A673 (cell line): ENCODE data around the gene H6PD. TPM values are rescaled to one million over a fixed set of nuclear protein-coding genes. Genes with fewer than 3 reads are reported as not detected.

Experiments used
- BruUV-seq: library from RNA; stranded (reverse); fragments of 400-500 nt; replicated peaks from 2 replicates; lab custom pipeline; 2021; lab: Mats Ljungman, UMichigan
- CTCF ChIA-PET: fragments of 300-600 bp; sonication (Branson Sonifier 250); formaldehyde crosslinking; loops from one replicate; lab custom pipeline; 2022; ENCODE audit warnings: antibody characterized with exemption; lab: Charles Lee
- POLR2A ChIA-PET: fragments of 300-600 bp; sonication (Branson Sonifier 250); formaldehyde crosslinking; loops from one replicate; lab custom pipeline; 2022; ENCODE audit warnings: antibody characterized with exemption; ENCODE audit not compliant: low non-redundant PET; lab: Charles Lee
- DNase-seq: peaks from one replicate; pipeline ENCODE4 v3.0.0-alpha.2; 2015; ENCODE audit warnings: low spot score
- H3K27ac ChIP-seq: fragments of 200-600 bp; sonication (generic); 2 replicates; pipeline ENCODE4 v1.5.1; 2016; ENCODE audit warnings: mixed run types, low read depth, mild to moderate bottlenecking, mixed read lengths, antibody characterized with exemption, low read length; ENCODE audit not compliant: poor library complexity, severe bottlenecking
- H3K27me3 ChIP-seq: fragments of 200-600 bp; sonication (generic); replicated peaks from 2 replicates; pipeline ENCODE4 v1.6.1; 2017; ENCODE audit warnings: mixed run types, low read depth, mild to moderate bottlenecking, mixed read lengths, antibody characterized with exemption, low read length; ENCODE audit not compliant: insufficient read depth, poor library complexity
- H3K36me3 ChIP-seq: fragments of 200-600 bp; sonication (generic); 2 replicates; pipeline ENCODE4 v1.6.1; 2016; ENCODE audit warnings: mixed run types, mild to moderate bottlenecking, mixed read lengths, antibody characterized with exemption, low read length; ENCODE audit not compliant: insufficient read depth, poor library complexity, severe bottlenecking
- H3K4me1 ChIP-seq: fragments of 200-600 bp; sonication (generic); 2 replicates; pipeline ENCODE4 v1.6.1; 2017; ENCODE audit warnings: mixed run types, mild to moderate bottlenecking, mixed read lengths, antibody characterized with exemption, low read length; ENCODE audit not compliant: insufficient read depth, poor library complexity, severe bottlenecking
- H3K4me3 ChIP-seq: fragments of 200-600 bp; sonication (generic); 2 replicates; pipeline ENCODE4 v1.5.1; 2016; ENCODE audit warnings: low read depth, mixed run types, mild to moderate bottlenecking, mixed read lengths, low read length; ENCODE audit not compliant: poor library complexity, severe bottlenecking
- H3K9me3 ChIP-seq: fragments of 200-600 bp; sonication (generic); 2 replicates; pipeline ENCODE4 v1.6.1; 2016; ENCODE audit warnings: mixed run types, low read depth, mild to moderate bottlenecking, mixed read lengths, antibody characterized with exemption, low read length; ENCODE audit not compliant: poor library complexity, severe bottlenecking
- EZH2 ChIP-seq: fragments of 200-600 bp; sonication (generic); IDR thresholded peaks from 2 replicates; pipeline ENCODE4 v1.6.1; 2017; ENCODE audit warnings: borderline replicate concordance, low read depth, mild to moderate bottlenecking, mixed read lengths, antibody characterized with exemption, low read length; ENCODE audit not compliant: poor library complexity, severe bottlenecking
- intact Hi-C: fragments of 100-400 bp; cut with micrococcal nuclease; formaldehyde crosslinking; loops from one replicate; pipeline ENCODE4 v1.10.0; 2022; ENCODE audit not compliant: unreplicated experiment
- total RNA-seq: library from RNA; stranded (reverse); gene quantifications from 2 replicates; pipeline ENCODE4 v1.2.3, GENCODE V29; 2021
- TF ChIP-seq, protein P1 (sequence below): fragments of 300-800, 200-600 bp; sonication (generic); conservative IDR thresholded peaks from 2 replicates; pipeline ENCODE4 v1.5.1; 2017; ENCODE audit warnings: low read depth, mild to moderate bottlenecking, antibody characterized with exemption, low read length, moderate library complexity, mixed read lengths

Gene H6PD
- total RNA-seq, 1 experiment from 2014 or later = 6.2 TPM

- no peak for DNase-seq
- TF ChIP-seq, protein P1, sequence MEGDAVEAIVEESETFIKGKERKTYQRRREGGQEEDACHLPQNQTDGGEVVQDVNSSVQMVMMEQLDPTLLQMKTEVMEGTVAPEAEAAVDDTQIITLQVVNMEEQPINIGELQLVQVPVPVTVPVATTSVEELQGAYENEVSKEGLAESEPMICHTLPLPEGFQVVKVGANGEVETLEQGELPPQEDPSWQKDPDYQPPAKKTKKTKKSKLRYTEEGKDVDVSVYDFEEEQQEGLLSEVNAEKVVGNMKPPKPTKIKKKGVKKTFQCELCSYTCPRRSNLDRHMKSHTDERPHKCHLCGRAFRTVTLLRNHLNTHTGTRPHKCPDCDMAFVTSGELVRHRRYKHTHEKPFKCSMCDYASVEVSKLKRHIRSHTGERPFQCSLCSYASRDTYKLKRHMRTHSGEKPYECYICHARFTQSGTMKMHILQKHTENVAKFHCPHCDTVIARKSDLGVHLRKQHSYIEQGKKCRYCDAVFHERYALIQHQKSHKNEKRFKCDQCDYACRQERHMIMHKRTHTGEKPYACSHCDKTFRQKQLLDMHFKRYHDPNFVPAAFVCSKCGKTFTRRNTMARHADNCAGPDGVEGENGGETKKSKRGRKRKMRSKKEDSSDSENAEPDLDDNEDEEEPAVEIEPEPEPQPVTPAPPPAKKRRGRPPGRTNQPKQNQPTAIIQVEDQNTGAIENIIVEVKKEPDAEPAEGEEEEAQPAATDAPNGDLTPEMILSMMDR = no peak
- no peak for TF ChIP-seq EZH2
- no peaks in the 10 kb centered on the region for H3K36me3 ChIP-seq
- H3K4me3 ChIP-seq = no peak overlapping the region
- intact Hi-C loops = no loop called here
- POLR2A ChIA-PET = no interaction called here
- BruUV-seq = no TSS peak
- H3K27me3 ChIP-seq = no peaks in the 10 kb centered on the region
- peaks cover 21% of the 10 kb centered on the region for H3K4me1 ChIP-seq
- H3K9me3 ChIP-seq = no peaks in the 10 kb centered on the region
- H3K27ac ChIP-seq = no peak overlapping the region
- CTCF ChIA-PET = no interaction called here
Observed at GRCh38 chr1:9295884-9296283, 61.3 kb downstream of the H6PD start.

- no peak overlapping the region for H3K27ac ChIP-seq
- POLR2A ChIA-PET = no interaction called here
- peaks cover 19% of the 10 kb centered on the region for H3K4me1 ChIP-seq
- H3K36me3 ChIP-seq = no peaks in the 10 kb centered on the region
- H3K9me3 ChIP-seq = no peaks in the 10 kb centered on the region
- no peaks in the 10 kb centered on the region for H3K27me3 ChIP-seq
- intact Hi-C loops = no loop called here
- DNase-seq = no peak
- TF ChIP-seq EZH2 = no peak
- TF ChIP-seq, protein P1 = no peak
- CTCF ChIA-PET = no interaction called here
- no peak overlapping the region for H3K4me3 ChIP-seq
- no TSS peak for BruUV-seq
Observed at GRCh38 chr1:9296850-9297249, 62.3 kb downstream of the H6PD start.

DNA sequence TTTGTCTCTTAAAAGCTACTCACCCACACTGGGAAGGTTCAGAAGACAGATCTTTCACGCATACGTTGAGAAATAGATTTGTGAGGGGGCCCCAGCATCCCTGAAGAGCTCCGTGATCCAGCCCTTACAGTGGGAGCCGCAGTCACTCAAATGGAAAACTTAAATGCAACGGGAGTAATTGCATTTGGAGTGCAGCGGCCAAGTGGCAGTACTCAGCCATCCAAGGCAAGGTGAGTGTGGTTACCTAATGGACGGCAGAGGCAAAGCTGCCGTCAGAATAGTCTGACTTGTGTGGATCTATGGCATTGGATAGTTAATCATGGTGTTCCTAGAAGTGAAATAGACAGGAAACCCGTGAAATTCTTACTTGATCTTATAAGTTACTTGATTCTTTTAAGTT lies 63.3 kb downstream of the H6PD start:
- DNase-seq = no peak
- BruUV-seq = no TSS peak
- no peaks in the 10 kb centered on the region for H3K9me3 ChIP-seq
- ChIA-PET POLR2A (no interaction called here), CTCF (no interaction called here)
- no peak overlapping the region for H3K4me3 ChIP-seq
- peaks cover 19% of the 10 kb centered on the region for H3K4me1 ChIP-seq
- intact Hi-C loops = no loop called here
- no peak overlapping the region for H3K27ac ChIP-seq
- H3K36me3 ChIP-seq = no peaks in the 10 kb centered on the region
- TF ChIP-seq, protein P1 = no peak
- TF ChIP-seq EZH2 = no peak
- H3K27me3 ChIP-seq = no peaks in the 10 kb centered on the region
